Stimulated activated CD8-positive, alpha-beta memory T cell treated with anti-CD3 and anti-CD28 coated beads, Interleukin-12 subunit alpha, Interleukin-12 subunit beta, amount 100 ng/mL, for 1 hour (primary cell): Measurements from ENCODE around the gene DUSP10.
A peak's percentile ranks its signal among the peaks of the same experiment; 100 is the strongest.

Experiments
- DNase-seq: peaks from one replicate; pipeline ENCODE4 v3.0.0-alpha.2; 2020; ENCODE audit warnings: low read depth

DUSP10 gene

DNA sequence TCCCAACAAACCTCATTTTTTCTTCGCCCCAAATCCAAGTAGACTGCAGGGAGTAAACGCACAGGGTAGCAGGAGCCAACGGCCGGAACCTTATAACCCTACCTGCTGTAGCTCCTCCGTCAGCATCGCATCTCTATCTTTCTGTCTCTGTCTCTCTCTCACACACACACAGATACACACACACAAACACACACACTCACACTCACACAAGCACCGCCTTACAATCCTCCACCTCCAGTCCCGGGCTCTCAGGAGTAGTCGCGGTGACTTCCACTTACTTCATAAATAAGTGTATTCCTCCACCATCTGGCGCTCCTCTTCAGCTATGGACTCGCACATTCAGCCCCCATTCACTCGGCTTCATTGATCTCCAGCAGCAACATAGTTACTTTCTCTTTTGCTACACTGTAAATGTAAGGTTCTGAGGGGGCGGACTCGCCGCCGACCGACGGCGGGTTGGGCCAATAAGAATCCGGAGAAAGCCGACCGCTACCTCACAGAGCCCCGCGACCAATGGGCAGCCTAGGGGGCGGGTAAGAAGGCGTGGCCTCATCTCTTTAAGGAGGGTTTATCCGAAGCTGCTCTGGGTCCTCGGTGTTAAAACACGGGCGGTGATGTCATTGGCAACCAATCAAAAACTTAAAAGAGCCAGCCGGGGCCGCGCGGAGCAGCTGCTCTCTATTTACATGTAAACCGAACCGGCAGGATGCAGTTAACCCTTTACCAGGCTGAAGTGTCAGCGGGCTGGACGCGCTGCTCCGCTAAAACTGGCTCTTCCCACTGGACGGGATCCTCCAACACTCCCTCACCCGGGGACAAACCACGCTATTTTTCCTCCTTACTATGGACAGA lies at the start of gene DUSP10:
Gene DUSP10, minus strand, starts transcription at position 387 of the 852 bp plus-strand sequence. CDS start 2,345 bp downstream, outside the sequence.
- peak; percentile 96 for DNase-seq

DNA sequence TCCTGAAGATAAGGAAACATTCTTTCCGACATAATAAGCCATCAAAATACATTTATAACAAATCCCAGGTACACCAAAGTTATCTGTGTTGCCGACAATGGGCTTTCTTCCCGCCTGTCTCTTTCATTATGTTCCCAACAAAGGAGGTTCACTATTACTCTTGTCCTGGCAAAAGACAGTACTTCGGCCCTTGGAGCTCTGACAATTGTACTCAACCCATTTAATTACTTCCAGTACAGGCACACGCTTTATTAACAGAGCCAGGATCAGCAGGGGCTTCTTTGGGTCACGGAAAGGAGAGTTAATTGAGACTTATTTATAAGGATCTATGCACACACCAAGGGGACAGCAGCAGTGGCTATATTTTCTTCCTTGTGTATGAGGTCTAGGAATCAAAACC lies 46.6 kb upstream of the DUSP10 start:
- DNase-seq, result no peak

DNA sequence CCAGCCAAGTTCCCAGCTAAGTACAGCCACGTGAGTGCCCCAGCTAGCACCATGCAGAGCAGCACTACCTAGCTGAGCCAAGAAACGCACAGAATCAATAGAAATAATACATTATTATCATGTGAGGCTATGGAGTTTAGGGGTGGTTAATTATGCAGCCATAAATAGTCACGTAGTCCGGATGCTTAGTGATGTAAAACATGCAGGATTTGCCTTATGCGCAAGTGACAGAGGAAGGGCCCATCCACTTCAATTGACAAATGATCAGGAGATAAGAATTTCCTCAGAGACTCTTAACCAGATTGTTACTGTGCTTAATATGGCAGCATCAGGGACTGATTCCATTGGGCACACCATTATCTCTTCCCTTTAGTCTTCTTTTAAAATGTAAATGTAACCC lies 44.8 kb upstream of the DUSP10 start:
- DNase-seq, result no peak

DNA sequence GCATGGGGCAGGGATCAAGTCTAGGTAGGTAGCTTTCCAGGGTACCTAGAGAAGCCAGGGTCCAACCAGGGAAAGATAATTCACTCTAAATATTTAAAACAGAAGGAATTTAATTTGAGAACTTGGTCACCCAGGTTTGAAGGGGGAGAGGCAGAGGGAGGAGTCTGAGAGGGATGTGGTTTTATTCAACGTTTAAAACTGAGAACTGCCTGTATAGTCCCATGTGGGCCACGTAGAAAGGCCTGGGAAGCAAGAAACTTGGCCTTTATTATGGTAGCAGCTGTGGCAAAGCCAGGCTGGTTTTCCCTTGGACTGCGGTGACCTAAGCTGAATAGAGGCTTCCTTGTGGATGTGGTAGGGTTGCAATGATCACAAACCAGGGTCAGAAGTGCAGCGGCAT lies 42.0 kb upstream of the DUSP10 start:
- DNase-seq, result no peak

DNA sequence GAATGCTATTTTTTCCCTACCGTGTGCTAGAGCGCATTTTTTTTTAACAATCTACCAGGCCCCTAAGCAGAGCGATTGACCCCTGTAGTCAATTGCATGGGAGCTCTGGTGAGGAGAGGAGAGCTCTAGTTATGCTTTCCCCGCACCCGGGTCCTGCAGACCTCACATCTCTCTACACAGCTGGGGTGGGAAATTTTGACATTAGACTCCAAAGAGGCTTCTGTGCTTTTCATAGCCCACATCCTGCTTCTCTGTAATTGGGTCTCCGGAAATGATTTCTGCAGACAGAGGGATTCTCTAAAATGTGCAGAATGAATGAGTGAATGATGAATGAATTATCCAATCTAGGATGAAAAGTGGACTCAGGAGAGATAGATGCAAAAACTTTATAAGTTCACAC lies 41.5 kb upstream of the DUSP10 start:
- no peak for DNase-seq

DNA sequence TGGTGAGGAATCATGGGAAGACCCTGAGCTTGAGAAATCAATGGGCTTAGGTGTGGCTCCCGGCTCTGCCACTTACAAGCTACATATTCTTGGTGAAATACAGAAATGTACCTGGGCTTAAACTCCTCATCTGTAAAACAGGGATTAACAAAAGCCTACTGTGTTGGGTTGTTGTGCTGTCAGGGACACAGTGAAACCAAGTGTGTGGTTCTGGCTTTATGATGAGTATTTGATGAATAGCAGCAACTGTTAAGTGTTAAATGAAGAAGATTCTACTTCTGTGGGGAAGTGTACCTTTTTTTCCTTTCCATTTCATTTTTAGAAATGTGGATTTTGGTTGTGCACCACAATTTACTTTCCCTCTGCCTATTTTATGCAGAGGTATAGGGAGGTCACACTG lies 41.1 kb upstream of the DUSP10 start:
- no peak for DNase-seq

DNA sequence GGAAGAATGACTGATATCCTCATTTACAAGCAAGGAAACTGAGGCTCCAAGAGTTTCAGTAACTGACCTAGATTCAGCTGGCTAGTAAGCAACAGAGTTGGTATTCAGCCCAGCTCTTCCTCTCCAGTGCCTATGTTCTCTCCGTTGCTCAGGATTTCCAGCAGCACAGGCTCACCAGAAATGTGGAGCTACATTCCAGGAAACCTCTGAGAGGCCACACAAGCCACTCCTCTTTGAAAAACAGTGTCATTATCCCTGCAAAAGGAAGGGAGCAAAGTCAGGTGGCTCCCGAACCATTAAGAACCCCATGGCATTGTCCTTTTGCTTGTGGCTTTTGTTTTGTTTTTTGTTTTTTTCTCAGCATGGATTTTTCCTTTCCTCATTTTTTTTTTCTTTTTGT lies 40.6 kb upstream of the DUSP10 start:
- no peak for DNase-seq

DNA sequence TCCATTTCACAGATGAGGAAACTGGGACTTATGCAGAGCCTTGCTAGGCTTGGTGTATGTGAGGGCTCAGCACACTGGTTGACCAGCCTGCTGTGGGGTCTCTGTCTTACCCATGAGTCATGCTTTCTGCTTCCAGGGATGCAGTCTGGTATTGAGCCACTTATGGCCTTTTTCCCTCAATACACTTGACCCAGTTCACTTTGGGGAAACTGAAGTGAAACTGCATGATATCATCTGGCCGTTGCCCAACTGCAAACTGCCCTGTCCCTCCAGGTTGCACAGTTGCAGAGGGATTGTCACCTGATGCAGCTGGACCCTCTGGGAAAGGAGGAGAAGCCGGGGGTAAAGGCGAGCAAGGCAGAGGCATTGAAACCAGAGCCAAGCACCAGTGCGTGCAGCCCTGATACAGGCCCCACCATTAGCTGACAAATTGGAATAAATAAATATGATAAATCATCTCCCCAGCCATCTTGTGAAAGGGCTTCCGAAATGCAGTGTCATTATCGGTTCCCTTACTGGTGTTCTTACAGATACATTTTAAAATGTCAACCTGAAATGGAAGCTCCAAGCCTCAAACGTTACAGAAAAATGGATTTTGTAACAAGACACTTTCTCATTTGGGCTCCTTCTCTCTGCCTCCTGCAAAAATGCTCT lies 39.3 kb upstream of the DUSP10 start:
- no peak for DNase-seq

DNA sequence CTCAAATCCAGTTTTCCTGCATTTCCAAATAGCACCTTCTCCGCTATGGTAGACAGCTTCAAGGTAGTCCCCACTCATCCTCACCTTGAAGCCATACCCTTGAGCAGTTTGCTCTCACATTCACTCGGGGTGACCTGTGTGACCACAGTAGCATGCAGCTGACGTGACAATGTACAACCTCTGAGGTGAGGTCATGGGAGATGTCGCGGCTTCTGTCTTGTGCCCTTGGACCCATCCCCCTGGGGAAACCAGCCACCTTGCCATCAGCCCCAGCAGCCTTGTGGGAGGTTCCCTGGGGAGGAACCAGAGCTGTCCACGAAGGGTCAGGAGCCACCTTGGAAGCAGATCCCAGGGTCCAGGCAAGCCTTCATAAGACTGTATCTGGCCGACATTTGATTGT lies 38.3 kb upstream of the DUSP10 start:
- no peak for DNase-seq

DNA sequence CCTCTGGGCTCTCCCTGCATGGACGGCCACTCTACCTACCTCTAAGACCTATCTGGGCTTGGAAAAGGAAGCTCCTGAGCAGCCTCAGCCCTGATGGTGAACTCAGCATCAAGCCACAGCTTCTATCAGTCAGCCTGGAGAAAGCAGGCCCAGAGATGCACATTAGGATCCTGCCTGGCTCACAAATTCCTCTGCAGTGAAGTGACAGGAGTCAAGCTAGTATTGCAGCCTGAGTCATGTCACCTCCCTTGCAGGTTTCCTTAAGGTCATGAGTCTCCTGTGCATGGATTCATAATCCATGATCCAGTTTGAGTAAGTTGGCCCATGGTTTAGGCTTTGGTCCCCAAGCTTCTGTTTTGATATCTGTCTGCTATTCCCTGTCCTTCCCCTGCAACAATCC lies 37.9 kb upstream of the DUSP10 start:
- no peak for DNase-seq

DNA sequence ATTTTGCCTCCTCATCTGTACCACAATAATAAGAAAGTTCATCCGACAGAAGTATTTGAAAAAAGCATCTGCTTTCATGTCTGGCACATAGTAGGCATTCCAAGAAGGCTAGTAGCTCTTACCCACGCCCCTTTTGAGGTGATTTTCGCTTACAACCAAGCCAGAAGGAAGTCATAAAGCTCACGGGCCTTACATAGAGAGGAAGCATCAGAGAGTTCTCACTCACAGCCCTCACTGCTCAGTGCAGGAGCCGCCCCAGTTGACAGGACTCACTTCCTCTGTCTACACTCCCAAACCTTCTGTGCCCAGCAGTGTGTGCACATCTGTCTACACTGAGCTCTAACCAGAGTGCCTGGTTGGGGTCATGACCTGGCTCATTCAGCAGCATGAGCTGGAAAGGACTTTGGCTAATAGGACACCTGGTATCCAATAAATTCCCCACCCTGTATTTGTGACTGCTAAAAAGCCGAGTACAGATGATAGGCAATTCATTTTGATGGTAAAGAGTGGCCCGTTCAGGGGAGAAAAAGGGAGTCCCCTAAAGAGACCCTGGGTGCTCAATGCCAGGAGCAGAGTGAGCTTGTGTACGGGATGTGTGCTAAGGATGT lies 36.8 kb upstream of the DUSP10 start:
- no peak for DNase-seq

DNA sequence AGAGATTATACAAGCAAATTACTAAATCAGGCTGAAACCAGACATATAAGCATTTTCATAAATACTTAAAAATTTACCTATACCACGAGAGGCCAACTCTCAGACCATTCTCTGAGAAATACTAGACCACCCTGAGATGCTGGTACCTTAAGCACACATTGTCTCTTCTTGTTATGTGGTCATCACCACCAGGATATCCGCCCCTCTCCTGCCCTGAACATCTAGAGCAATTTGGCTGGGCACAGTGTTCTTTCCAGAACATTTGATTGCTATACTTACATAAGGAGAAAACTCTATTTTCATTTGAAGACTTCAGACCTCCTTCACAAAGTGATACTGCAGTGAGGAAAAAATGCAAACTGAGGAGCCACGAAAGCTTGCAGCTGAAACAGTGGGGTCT lies 36.2 kb upstream of the DUSP10 start:
- DNase-seq, result no peak

DNA sequence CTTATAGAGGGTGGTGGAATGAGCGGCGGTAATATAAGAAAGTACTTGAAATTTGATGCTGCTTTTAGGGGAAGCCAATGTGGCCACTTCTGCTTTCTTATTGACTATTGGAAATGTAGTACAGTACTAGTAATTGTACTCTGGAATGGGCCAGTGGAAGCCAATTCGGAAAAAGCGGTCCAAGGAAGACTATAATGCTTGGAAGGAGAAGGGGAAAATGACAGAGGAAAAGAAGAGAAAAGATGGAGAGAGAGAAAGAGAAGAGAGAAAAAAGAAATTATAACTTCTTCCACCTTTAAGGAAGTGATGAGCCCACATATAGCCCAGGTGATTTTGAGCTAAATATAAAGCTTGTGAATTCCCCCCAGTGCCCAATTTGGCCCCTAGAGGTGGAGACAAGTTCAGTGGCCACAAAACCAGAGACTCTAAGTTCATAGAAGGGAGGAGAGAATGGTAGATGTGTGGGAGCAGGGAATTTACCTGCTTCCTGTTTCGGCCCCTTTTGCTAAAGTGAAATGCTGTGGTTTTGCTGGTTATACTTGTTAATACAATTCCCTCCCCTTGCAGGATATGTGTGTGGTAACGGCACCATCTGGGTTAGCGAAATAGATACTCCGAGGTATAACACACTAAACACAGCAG lies 35.7 kb upstream of the DUSP10 start:
- DNase-seq, result no peak

DNA sequence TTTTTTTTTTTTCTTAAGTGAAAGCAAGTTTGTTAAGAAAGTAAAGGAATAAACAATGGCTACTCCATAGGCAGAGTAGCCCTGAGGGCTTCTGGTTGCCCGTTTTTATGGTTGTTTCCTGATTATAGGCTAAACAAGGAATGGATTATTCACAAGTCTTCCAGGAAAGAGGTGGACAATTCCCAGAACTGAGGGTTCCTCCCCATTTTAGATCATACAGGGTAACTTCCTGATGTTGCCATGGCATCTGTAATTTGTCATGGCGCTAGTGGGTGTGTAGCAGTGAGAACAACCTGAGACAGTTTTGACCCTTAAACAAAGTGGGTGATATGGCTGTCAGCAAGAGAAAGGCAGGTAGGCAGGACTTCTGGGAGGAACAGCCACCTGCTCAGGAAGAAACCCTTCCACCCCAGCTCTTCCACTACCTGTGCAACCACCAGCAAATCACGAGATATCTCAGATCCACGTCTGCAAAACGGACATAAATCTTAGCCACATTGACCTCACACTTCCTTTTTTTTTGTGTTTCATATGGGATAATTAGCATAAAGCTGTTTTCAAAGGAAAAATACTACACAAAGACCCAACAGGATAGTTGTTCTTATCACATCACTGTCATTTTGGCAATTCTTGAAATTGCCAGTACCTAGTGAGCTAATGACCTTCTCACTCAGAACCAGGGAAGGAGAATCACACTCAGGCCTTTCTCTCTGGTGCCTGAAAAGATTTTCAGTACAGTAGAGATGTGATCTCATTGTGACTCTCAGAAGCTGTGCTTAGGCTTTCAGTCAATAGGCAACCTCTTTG lies 34.8 kb upstream of the DUSP10 start:
- no peak for DNase-seq

DNA sequence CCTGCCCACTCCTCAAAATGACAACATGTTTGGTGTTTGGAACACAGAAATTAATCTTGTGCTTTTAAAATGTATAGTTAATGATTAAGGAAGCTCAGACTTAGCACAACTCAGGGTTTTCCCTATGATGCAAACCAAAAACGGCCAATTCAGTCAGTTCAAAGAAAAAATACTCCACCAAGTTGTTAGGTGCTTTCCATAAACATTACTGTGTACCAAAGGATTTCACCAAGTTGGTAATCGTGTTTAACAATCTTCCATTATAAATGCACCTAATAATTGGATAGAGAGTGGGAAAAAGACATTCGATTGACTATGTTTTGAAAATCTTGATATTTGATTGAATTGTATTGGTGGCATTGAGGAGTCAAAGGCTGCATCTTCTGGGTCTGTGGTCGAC lies 33.3 kb upstream of the DUSP10 start:
- DNase-seq, result no peak

DNA sequence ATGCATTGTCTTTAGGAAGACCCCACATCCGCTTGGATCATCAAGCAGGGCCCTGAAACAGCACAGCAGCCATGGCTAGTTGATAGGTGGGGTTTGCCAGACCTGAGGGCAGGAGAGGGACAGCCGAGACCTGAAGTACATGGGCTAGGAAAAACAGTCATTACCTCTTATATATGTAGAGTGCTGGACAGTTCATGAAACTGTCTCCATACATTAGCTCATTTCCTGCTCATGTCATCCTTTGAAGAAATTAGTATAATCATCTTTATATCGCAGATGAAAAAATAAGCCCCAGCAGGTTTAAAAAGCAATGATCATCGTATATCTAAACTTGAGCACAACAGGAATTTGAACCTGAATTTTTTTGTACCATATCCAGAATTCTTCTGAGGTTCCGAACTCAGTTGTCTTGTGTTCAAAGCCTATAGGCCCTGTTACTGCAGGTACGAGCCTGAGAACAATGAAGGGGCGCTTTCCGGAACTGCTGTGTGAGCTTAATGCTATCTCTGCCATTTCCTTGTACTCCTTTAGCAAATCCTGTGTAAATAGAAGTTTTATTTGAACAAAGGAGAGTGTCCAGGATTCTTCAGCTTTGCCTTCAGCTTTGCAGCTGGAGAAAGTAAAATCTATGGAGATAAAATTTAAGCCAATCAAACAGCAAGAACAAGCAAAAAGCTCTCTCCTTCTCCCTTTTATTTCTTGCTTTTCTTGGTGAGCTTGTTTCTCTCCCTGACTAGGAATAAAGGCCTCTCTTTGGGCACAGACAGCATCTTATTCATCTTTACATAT lies 32.4 kb upstream of the DUSP10 start:
- no peak for DNase-seq

DNA sequence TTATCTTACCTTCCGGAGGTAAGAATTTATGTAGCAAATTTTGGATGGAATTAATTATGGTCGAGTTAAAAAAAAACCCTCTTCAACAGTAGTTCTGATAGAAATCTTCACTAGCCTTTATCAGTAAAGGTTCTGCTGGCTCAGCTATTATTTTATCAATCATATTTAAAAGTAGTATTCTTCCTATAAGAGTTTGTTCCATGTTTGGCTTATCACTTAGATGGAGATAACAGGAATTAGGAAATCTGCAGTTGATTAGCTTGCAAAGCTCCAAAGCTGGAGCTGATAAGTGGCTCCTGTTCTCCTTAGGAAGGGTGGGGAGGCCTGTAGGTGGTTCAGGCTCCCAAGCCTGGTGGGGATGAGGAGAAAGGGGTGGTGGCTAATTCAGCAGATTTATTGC lies 31.5 kb upstream of the DUSP10 start:
- no peak for DNase-seq

DNA sequence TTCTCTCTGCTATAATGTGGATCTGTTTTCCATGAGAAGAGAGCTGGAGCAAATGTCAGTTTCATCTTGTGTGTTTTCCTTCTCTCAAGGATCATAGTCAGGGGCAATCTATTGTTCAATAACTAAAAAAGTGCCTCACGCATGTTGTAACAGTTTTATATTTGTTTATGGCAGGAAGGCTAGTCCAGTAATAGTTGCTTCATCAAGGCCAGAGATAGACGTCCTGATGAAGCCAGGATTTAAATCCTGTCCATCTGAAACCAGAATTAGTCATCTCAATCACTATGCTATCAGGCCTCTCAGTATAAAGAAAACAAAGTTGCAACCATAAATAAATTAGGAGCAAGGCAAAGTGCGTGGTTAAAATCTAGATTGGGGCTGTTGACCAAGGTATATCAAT lies 30.2 kb upstream of the DUSP10 start:
- no peak for DNase-seq

DNA sequence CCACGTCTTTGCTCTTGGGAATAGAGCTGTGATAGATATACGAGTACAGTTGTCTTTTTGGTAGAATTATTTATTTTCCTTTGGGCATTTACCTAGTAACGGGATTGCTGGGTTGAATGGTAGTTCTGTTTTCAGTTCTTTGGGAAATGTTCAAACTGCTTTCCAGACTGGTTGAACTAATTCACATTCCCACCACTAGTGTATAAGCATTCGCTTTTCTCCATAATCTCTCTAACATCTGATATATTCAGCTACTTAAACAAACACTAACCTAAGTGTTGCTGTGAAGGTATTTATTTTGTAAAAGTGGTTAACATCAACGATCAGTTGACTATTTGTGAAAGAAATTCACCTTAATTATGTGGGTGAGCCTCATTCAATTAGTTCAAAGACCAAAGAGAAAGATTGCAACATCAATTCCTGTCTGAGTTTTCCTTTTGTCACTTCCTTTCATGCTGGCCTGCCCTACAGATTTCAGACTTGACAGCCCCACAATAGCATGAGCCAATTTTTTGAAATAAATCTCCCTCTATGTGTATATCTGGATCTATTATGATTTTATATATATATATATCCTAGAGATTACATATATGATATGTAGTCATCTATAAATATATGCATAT lies 26.7 kb upstream of the DUSP10 start:
- DNase-seq, result no peak

DNA sequence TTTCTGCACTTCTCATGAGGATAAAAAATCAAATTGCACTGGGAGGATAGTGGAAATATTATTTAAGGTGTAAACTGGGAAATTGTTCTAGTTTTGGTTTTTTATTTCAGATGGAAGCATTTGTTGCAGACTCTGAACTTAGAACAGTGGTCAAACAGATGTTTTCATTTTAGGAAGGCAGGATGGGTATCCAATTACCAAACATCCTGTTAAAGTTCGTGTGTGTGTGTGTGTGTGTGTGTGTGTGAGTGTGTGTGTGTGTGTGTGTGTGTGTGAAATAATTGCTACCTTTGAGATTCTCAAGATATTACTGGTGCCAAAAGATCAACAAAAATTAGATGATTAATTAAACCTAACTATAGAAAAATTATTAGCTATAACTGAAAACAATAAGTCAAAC lies 24.3 kb upstream of the DUSP10 start:
- no peak for DNase-seq

DNA sequence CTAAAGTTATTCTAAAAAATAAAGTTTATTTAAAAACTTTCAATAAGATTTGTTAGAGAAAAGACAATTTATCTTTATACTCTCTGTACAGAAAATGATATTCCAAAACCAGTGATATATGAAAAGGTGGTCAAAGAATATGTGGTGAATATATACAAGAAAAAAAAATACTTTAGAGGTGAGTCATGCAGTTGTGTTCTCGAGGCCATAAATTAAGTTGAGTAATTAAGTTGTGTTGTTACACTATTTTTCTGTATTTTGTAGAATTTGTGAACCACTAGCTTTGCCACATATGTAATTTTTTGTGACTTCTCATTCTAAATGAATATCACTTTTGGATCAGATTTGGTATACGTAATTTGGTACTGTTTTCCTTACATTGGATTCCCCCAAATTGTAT lies 23.6 kb upstream of the DUSP10 start:
- no peak for DNase-seq
